Measurements from ENCODE around the gene CCDC50. TPM values are rescaled to one million over a fixed set of nuclear protein-coding genes. Genes with fewer than 3 reads are reported as not detected.

CCDC50 gene
- total RNA-seq, 2 donors from 2014 or later, result 11.8 to 12.7 TPM

- Mint-ChIP-seq H3K4me3 (no peak overlapping the region), H3K4me1 (no peaks in the 10 kb centered on the region), H3K27me3 (no peaks in the 10 kb centered on the region), H3K36me3 (ENCODE audit: low read depth) (no peaks in the 10 kb centered on the region), H3K27ac (no peak overlapping the region)
- DNase-seq, result no peak
- no peaks in the 10 kb centered on the region for H3K9me3 ChIP-seq (ENCODE audit: control insufficient read depth, low read length, poor library complexity, severe bottlenecking)
- no peak for ATAC-seq
Observed at GRCh38 chr3:191301782-191302411, 27.3 kb upstream of the CCDC50 start.

DNA sequence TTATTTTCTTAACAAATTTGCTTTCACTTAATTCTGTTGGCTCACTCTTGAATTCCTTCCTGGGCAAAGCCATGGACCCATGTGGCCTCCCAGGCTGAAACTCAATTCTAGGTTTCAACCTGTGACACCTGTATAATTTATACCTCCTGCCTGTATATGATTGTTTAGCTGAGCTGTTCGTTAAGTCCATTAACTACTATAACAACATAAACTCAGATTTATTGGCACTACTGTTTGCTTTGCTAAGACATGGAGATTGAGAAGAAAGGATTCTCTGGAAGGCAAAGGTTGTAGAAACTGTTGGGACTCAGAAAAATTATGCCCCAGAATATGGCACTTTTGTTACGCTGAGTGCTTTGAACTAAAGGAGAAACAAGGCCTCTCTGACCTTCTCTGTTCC lies 26.7 kb upstream of the CCDC50 start:
- H3K27ac Mint-ChIP-seq, result no peak overlapping the region
- DNase-seq (no peak), ATAC-seq (no peak)
- H3K36me3 Mint-ChIP-seq (ENCODE audit: low read depth), result no peaks in the 10 kb centered on the region
- no peaks in the 10 kb centered on the region for H3K4me1 Mint-ChIP-seq
- H3K27me3 Mint-ChIP-seq, result no peaks in the 10 kb centered on the region
- H3K4me3 Mint-ChIP-seq, result no peak overlapping the region
- H3K9me3 ChIP-seq (ENCODE audit: control insufficient read depth, low read length, poor library complexity, severe bottlenecking), result no peaks in the 10 kb centered on the region

- no peak overlapping the region for H3K4me3 Mint-ChIP-seq
- ATAC-seq, result no peak
- no peak for DNase-seq
- no peaks in the 10 kb centered on the region for H3K9me3 ChIP-seq (ENCODE audit: control insufficient read depth, low read length, poor library complexity, severe bottlenecking)
- no peaks in the 10 kb centered on the region for H3K27me3 Mint-ChIP-seq
- no peaks in the 10 kb centered on the region for H3K4me1 Mint-ChIP-seq
- H3K36me3 Mint-ChIP-seq (ENCODE audit: low read depth), result no peaks in the 10 kb centered on the region
- no peak overlapping the region for H3K27ac Mint-ChIP-seq
Observed at GRCh38 chr3:191303596-191303995, 25.6 kb upstream of the CCDC50 start.

GRCh38 chr3:191306428-191306827 lies 22.8 kb upstream of the CCDC50 start:
- Mint-ChIP-seq H3K4me1 (no peaks in the 10 kb centered on the region), H3K36me3 (ENCODE audit: low read depth) (no peaks in the 10 kb centered on the region), H3K27me3 (no peaks in the 10 kb centered on the region), H3K27ac (no peak overlapping the region), H3K4me3 (no peak overlapping the region)
- ATAC-seq (no peak), DNase-seq (no peak)
- H3K9me3 ChIP-seq (ENCODE audit: control insufficient read depth, low read length, poor library complexity, severe bottlenecking), result no peaks in the 10 kb centered on the region

DNA sequence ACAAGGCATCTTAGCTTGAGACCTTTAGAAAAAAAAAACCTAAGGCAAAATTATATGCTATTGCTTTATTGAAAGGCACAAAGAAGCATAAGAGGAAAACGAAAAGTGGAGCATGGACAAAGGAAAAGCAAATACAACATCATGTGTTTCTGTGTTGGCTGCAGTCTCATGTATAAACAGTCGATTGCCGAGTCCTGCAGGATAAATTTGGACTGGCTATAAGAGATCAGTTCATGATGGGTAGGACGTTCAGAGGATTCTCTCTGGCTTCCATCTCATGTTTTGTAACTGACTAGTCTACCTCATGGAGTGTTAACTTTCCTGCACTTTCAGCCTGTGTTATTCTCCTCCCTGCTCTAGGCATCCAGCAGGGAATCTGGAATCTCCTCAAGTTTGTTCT lies 21.9 kb upstream of the CCDC50 start:
- Mint-ChIP-seq H3K4me1 (no peaks in the 10 kb centered on the region), H3K27me3 (no peaks in the 10 kb centered on the region), H3K27ac (no peak overlapping the region), H3K36me3 (ENCODE audit: low read depth) (no peaks in the 10 kb centered on the region), H3K4me3 (no peak overlapping the region)
- DNase-seq (no peak), ATAC-seq (no peak)
- H3K9me3 ChIP-seq (ENCODE audit: control insufficient read depth, low read length, poor library complexity, severe bottlenecking), result no peaks in the 10 kb centered on the region

GRCh38 chr3:191313296-191313695 lies 15.9 kb upstream of the CCDC50 start:
- Mint-ChIP-seq H3K4me1 (no peaks in the 10 kb centered on the region), H3K27ac (no peak overlapping the region), H3K36me3 (ENCODE audit: low read depth) (no peaks in the 10 kb centered on the region), H3K4me3 (no peak overlapping the region), H3K27me3 (no peaks in the 10 kb centered on the region)
- ATAC-seq (no peak), DNase-seq (no peak)
- H3K9me3 ChIP-seq (ENCODE audit: control insufficient read depth, low read length, poor library complexity, severe bottlenecking), result no peaks in the 10 kb centered on the region

DNA sequence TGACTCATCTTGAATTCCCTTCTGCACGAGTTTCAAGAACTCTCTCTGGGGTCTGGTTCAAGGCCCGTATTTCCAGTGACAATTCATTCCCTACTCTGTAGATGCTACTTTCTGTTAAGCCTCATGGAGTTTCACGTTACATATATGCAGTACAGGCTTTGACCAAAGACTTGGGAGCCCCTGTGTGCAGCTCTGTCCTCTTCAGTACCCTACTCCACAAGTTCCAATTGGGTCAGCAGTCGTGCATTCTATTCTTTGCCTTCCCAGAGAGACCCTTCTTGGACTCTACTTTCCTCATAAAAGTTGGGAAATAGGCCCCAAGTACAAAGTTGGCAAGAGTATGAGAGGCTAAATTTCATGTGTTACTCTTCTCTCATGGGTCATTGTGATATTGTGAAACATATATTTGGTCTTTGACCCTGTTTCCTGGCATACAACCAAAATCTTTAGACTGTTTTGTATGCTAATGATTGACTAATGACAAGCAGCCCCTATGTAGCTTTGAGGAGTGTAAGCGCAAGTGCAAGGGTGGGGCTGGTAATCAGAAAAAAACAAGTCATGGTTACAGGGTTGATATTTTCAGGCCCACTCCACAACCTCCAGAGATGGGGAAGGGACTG lies 15.0 kb upstream of the CCDC50 start:
- no peaks in the 10 kb centered on the region for H3K4me1 Mint-ChIP-seq
- DNase-seq (no peak), ATAC-seq (no peak)
- no peak overlapping the region for H3K27ac Mint-ChIP-seq
- no peak overlapping the region for H3K4me3 Mint-ChIP-seq
- no peaks in the 10 kb centered on the region for H3K36me3 Mint-ChIP-seq (ENCODE audit: low read depth)
- no peaks in the 10 kb centered on the region for H3K27me3 Mint-ChIP-seq
- H3K9me3 ChIP-seq (ENCODE audit: control insufficient read depth, low read length, poor library complexity, severe bottlenecking), result no peaks in the 10 kb centered on the region

DNA sequence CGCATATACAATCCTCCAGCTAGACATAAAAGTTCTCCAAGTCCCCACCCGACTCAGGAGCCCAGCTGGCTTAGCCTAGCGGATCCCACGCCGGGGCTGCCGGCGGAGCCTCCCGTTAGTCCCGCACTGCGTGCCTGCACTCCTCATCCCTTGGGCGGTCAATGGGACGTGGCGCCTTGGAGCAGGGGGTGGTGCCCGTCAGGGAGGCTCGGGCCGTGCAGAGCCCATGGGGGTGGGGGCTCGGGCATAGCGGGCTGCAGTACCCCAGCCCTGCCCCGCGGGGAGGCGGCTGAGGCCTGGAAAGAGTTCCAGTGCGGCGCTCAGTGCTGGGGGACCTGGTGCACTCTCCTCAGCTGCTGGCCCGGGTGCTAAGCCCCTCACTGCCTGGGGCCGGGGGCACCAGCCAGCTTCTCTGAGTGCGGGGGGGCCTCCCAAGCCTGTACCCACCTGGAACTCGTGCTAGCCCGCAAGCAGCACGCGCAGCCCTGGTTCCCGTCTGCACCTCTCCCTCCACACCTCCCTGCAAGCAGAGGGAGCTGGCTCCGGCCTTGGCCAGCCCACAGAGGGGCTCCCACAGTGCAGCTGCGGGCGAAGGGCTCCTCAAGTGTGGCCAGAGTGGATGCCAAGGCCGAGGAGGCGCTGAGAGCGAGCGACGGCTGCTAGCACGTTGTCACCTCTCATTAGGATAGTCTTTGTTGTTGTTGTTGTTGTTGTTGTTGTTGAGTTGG lies 12.2 kb upstream of the CCDC50 start:
- H3K4me1 Mint-ChIP-seq, result no peaks in the 10 kb centered on the region
- H3K27ac Mint-ChIP-seq, result no peak overlapping the region
- H3K9me3 ChIP-seq (ENCODE audit: control insufficient read depth, low read length, poor library complexity, severe bottlenecking), result no peaks in the 10 kb centered on the region
- no peak for DNase-seq
- no peaks in the 10 kb centered on the region for H3K36me3 Mint-ChIP-seq (ENCODE audit: low read depth)
- no peaks in the 10 kb centered on the region for H3K27me3 Mint-ChIP-seq
- no peak for ATAC-seq
- no peak overlapping the region for H3K4me3 Mint-ChIP-seq

DNA sequence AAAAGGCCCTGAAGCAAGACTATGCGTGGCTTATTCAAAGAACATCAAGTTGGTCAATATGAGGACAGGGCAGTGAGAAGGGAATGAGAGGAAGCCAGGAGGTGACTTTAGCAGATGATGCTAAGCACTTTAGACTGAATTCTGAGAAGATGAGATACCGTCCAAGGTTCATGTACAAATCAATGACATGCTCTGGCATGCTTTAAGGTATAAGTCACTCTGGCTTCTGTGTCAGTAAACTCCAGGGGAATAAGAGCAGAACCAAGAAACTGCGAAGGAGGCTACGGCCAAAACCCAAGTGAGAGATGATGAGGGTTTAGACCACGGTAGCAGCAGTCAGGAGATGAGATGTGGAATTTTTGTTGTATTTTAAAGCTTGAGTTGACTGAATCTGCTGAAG lies 8.9 kb upstream of the CCDC50 start:
- peaks cover 3% of the 10 kb centered on the region for H3K36me3 Mint-ChIP-seq (ENCODE audit: low read depth)
- H3K27ac Mint-ChIP-seq, result no peak overlapping the region
- H3K9me3 ChIP-seq (ENCODE audit: control insufficient read depth, low read length, poor library complexity, severe bottlenecking), result no peaks in the 10 kb centered on the region
- no peaks in the 10 kb centered on the region for H3K27me3 Mint-ChIP-seq
- ATAC-seq, result no peak
- H3K4me1 Mint-ChIP-seq, result no peaks in the 10 kb centered on the region
- no peak overlapping the region for H3K4me3 Mint-ChIP-seq
- DNase-seq, result no peak

DNA sequence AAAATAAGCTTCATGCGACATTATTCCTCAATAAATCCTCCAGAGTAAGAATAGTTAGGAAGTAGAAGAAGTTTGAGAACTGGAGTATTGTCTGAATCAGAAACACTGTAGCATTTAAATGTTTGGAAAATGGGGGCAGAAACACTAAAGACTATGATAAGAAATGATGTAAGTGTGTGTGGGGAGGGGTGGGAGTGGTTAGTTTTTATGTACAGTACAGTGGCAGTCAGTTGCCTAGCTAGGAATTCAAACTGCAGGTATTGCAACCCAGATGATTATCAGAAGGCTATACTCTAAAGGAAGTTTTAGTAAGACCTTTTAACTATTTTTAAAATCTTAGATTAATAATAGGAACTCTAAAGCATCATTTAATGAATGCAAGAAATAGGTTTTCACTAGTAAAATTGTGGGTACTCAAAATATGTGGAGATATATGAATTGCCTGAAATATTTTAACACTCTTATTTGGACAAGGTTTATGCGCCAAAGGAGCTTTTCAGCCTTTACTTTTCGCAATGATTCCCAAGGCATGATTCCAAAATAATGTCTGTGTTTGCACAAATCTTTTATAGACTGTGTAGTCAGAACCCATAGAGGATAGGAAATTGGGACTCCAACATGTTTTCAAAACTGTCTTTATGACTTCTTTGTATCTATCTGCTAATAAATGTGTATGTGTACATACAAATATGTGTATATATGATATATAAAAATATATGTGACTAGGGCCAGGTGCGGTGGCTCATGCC lies 8.0 kb upstream of the CCDC50 start:
- peaks cover 3% of the 10 kb centered on the region for H3K36me3 Mint-ChIP-seq (ENCODE audit: low read depth)
- no peak overlapping the region for H3K4me3 Mint-ChIP-seq
- H3K27ac Mint-ChIP-seq, result no peak overlapping the region
- ATAC-seq (no peak), DNase-seq (no peak)
- no peaks in the 10 kb centered on the region for H3K9me3 ChIP-seq (ENCODE audit: control insufficient read depth, low read length, poor library complexity, severe bottlenecking)
- H3K27me3 Mint-ChIP-seq, result no peaks in the 10 kb centered on the region
- no peaks in the 10 kb centered on the region for H3K4me1 Mint-ChIP-seq

DNA sequence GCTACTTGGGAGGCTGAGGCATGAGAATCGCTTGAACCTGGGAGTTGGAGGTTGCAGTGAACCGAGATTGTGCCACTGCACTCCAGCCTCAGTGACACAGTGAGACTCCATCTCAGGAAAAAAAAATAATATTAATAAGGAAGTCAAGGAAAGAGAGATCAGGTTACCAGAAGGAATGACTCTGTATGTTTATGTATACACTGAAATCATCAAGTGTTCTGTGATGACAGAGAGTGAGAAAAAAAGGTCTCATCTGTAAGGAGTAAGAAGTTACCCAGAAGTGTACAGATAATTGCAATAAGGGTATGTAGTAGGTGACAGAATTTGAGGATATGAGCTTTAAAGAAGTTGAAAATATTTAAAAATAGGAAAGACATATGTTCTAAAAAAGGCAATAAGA lies 4.3 kb upstream of the CCDC50 start:
- peaks cover 7% of the 10 kb centered on the region for H3K4me1 Mint-ChIP-seq
- DNase-seq (no peak), ATAC-seq (no peak)
- no peak overlapping the region for H3K27ac Mint-ChIP-seq
- H3K4me3 Mint-ChIP-seq, result no peak overlapping the region
- H3K36me3 Mint-ChIP-seq (ENCODE audit: low read depth), result peaks cover 3% of the 10 kb centered on the region
- no peaks in the 10 kb centered on the region for H3K9me3 ChIP-seq (ENCODE audit: control insufficient read depth, low read length, poor library complexity, severe bottlenecking)
- H3K27me3 Mint-ChIP-seq, result peaks cover 8% of the 10 kb centered on the region

GRCh38 chr3:191327526-191327925 lies 1.7 kb upstream of the CCDC50 start:
- no peaks in the 10 kb centered on the region for H3K9me3 ChIP-seq (ENCODE audit: control insufficient read depth, low read length, poor library complexity, severe bottlenecking)
- H3K4me1 Mint-ChIP-seq, result peaks cover 7% of the 10 kb centered on the region
- no peak for DNase-seq
- H3K36me3 Mint-ChIP-seq (ENCODE audit: low read depth), result no peaks in the 10 kb centered on the region
- H3K27ac Mint-ChIP-seq, result no peak overlapping the region
- no peak overlapping the region for H3K4me3 Mint-ChIP-seq
- ATAC-seq, result no peak
- peaks cover 14% of the 10 kb centered on the region for H3K27me3 Mint-ChIP-seq

DNA sequence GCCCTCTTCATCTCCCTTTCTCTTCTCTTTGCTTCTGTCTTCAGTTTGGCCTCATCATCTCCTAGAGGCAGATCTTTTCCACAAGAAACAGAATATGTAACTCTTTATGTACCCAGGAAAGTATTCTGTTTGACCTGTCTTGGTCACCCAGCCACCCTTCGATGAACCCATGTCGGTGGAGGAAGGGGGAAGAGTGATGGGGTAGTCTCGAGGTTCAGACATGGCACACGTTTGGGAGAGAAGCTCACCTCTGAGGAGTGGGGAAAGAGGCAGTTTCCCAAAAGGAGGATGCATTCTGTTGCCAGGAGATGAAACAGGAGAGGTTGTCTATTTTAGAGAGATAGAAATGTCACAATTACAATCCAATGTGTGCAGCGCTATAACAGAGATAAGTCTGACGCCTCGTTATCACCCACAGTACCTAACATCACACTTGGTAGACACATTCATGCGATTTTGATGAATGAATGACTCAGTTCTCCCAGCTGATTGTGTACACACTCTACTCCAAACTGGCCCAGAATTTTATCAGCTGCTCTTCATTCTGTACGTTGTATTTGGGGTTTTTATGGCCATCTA lies 722 bp upstream of the CCDC50 start:
- DNase-seq (no peak), ATAC-seq (no peak)
- Mint-ChIP-seq H3K4me1 (peaks cover 10% of the 10 kb centered on the region), H3K36me3 (ENCODE audit: low read depth) (peaks cover 2% of the 10 kb centered on the region), H3K4me3 (peak overlapping the region; percentile 76), H3K27ac (peak overlapping the region; percentile 81), H3K27me3 (peaks cover 14% of the 10 kb centered on the region)
- H3K9me3 ChIP-seq (ENCODE audit: control insufficient read depth, low read length, poor library complexity, severe bottlenecking), result no peaks in the 10 kb centered on the region
